GM12878 (cell line): Measurements from ENCODE around the gene PTGER4. TPM values are rescaled to one million over a fixed set of nuclear protein-coding genes. Genes with fewer than 3 reads are reported as not detected.
"Not testable (repeated sequence)": the region's sequence is repeated elsewhere in the genome, so short reads cannot be mapped to it uniquely, and the experiment has no call there.

Source experiments
- ATAC-seq: fragments of 200-7000 bp; cut with Tn5 transposase; 3 replicates; pipeline ENCODE4 v1.9.1; 2020; ENCODE audit warnings: mild to moderate bottlenecking, moderate library complexity
- BruUV-seq: library from RNA; stranded (reverse); fragments of 400-500 nt; replicated peaks from 2 replicates; lab custom pipeline; 2021; lab: Mats Ljungman, UMichigan
- CTCF ChIA-PET: fragments of 300-600 bp; sonication (Branson Sonifier 250); formaldehyde crosslinking; extraction: SDS; loops from one replicate; lab custom pipeline; 2021; ENCODE audit warnings: inconsistent platforms; lab: Yijun Ruan, JAX
- POLR2A ChIA-PET: fragments of 350-600 bp; formaldehyde crosslinking; extraction: SDS; loops from one replicate; lab custom pipeline; 2021; ENCODE audit warnings: inconsistent platforms; lab: Charles Lee
- RAD21 ChIA-PET: fragments of 300-600 bp; sonication (Branson Sonifier 250); formaldehyde crosslinking; loops from one replicate; lab custom pipeline; 2023; ENCODE audit warnings: antibody characterized with exemption; ENCODE audit not compliant: unreplicated experiment; lab: Charles Lee
- SMC1A ChIA-PET: fragments of 300-600 bp; sonication (Branson Sonifier 250); formaldehyde crosslinking; loops from one replicate; lab custom pipeline; 2023; ENCODE audit not compliant: unreplicated experiment, uncharacterized antibody; lab: Charles Lee
- DNase-seq: peaks from one replicate; pipeline ENCODE4 v3.0.0-alpha.2; 2011; ENCODE audit warnings: low read depth, low spot score
- FAIRE-seq: peaks from 3 replicates; lab custom pipeline; 2011; peaks lifted over from hg19 to GRCh38; lab: Jason Lieb, UNC
- H2AFZ ChIP-seq: 2 replicates; pipeline ENCODE4 v1.6.0; 2011; ENCODE audit warnings: low read depth, low read length, control low read depth; ENCODE audit not compliant: control insufficient read depth
- H3K27ac ChIP-seq: 2 replicates; pipeline ENCODE4 v1.5.1; 2011; ENCODE audit warnings: control low read depth; ENCODE audit not compliant: control insufficient read depth, insufficient read depth
- H3K27me3 ChIP-seq, 2 experiments: replicated peaks in 1 of 2; 2 replicates each; pipeline versions ENCODE4 v1.6.0 to v1.6.1; 2011; ENCODE audit warnings: low read length in 1 of 2; ENCODE audit not compliant: control insufficient read depth in 2 of 2, insufficient read depth in 2 of 2
- H3K36me3 ChIP-seq, 2 experiments: 2 replicates each; pipeline ENCODE4 v1.5.1; 2011; ENCODE audit warnings: low read length in 1 of 2; ENCODE audit not compliant: control insufficient read depth in 2 of 2, insufficient read depth in 2 of 2
- H3K4me1 ChIP-seq: 2 replicates; pipeline ENCODE4 v1.6.1; 2011; ENCODE audit warnings: mild to moderate bottlenecking, low read length, moderate library complexity, mixed read lengths; ENCODE audit not compliant: control insufficient read depth, insufficient read depth
- H3K4me2 ChIP-seq: 2 replicates; pipeline ENCODE4 v1.6.0; 2011; ENCODE audit warnings: control low read depth; ENCODE audit not compliant: control insufficient read depth, insufficient read depth
- H3K4me3 ChIP-seq: fragments of 200-600 bp; sonication (generic); 2 replicates; pipeline ENCODE4 v1.5.1; 2016
- H3K79me2 ChIP-seq: 2 replicates; pipeline ENCODE4 v1.6.0; 2011; ENCODE audit warnings: low read length; ENCODE audit not compliant: control insufficient read depth, insufficient read depth
- H3K9ac ChIP-seq: 2 replicates; pipeline ENCODE4 v1.8.0; 2011; ENCODE audit warnings: low read length, control low read depth, mixed read lengths; ENCODE audit not compliant: control insufficient read depth, insufficient read depth
- H3K9me3 ChIP-seq: replicated peaks from 3 replicates; pipeline ENCODE4 v1.5.1; 2011; ENCODE audit warnings: mild to moderate bottlenecking, low read length; ENCODE audit not compliant: control insufficient read depth, insufficient read depth
- H4K20me1 ChIP-seq: 2 replicates; pipeline ENCODE4 v1.6.0; 2011; ENCODE audit not compliant: control insufficient read depth, insufficient read depth
- HCFC1 ChIP-seq: fragments of 150-350 bp; IDR thresholded peaks from 2 replicates; pipeline ENCODE4 v1.6.1; 2014; ENCODE audit warnings: low read length
- HDGF ChIP-seq: fragments of 450-650 bp; IDR thresholded peaks from 2 replicates; pipeline ENCODE4 v1.6.1; 2016; ENCODE audit warnings: antibody characterized with exemption
- STAT3 ChIP-seq: IDR thresholded peaks from 2 replicates; pipeline ENCODE4 v1.6.1; 2011; ENCODE audit warnings: low read depth, low read length, improper control_type of control experiment
- ZBED1 ChIP-seq: IDR thresholded peaks from 2 replicates; pipeline ENCODE4 v1.6.1; 2016; ENCODE audit warnings: borderline replicate concordance
- ZSCAN29 ChIP-seq: fragments of 450-650 bp; IDR thresholded peaks from 2 replicates; pipeline ENCODE4 v1.6.1; 2017; ENCODE audit warnings: mild to moderate bottlenecking, moderate library complexity
- WGBS: methylation state at CpG from one replicate; pipeline ENCODE4 v1.1.6; 2016; ENCODE audit warnings: low lambda C conversion rate; ENCODE audit not compliant: insufficient replicate concordance, insufficient coverage; ENCODE audit errors: missing lambda C conversion rate; 5-methylcytosine and 5-hydroxymethylcytosine counted together
- in situ Hi-C: fragments of 300-500 bp; cut with MboI; formaldehyde crosslinking; loops from 9 replicates; pipeline ENCODE4 v1.14.3; 2018; ENCODE audit warnings: mixed read lengths
- intact Hi-C: fragments of 100-400 bp; cut with micrococcal nuclease; formaldehyde crosslinking; loops from one replicate; pipeline ENCODE4 v1.14.2; 2022; ENCODE audit not compliant: unreplicated experiment
- polyA plus RNA-seq, 11 experiments: library from polyadenylated mRNA; depleted of rRNA in 4 of 11; unstranded in 6 of 11; stranded (reverse) in 5 of 11; fragments of >200 nt; fragmentation: Nextera tagmentation in 4 of 11; fragmentation: Illumina TruSeq in 1 of 11; extraction: Ambion mirVana in 4 of 11; extraction: Trizol in 1 of 11; gene quantifications; 1 replicate in 1 of 11; 2 replicates in 10 of 11; pipeline versions ENCODE4 v1.2.1 to v1.2.3, GENCODE V29; 2011 to 2016; ENCODE audit warnings: inconsistent platforms in 2 of 11, missing spikeins in 2 of 11, low read depth in 1 of 11
- total RNA-seq, 4 experiments: library from RNA; depleted of rRNA in 3 of 4; stranded (reverse); fragments of >200 nt in 3 of 4; fragmentation: Illumina TruSeq in 1 of 4; extraction: Trizol in 1 of 4; gene quantifications; 2 replicates each; pipeline versions ENCODE4 v1.2.1 to v1.2.3, GENCODE V29; 2013 to 2021
- TF ChIP-seq, protein P1 (sequence below): fragments of 150-350 bp; IDR thresholded peaks from 2 replicates; pipeline ENCODE4 v1.6.1; 2016; ENCODE audit warnings: low read depth, low read length
- TF ChIP-seq, protein P2 (sequence below): IDR thresholded peaks from 2 replicates; pipeline ENCODE4 v1.6.1; 2012; ENCODE audit warnings: improper control_type of control experiment, low read depth, low read length; ENCODE audit not compliant: insufficient replicate concordance

Gene PTGER4
- total and polyA plus RNA-seq, 10 of the 15 experiments (the other 5 are each of a cell fraction or from before 2014, with no cell fraction given) = 0.15 to 3.7 (median 0.62) TPM

DNA sequence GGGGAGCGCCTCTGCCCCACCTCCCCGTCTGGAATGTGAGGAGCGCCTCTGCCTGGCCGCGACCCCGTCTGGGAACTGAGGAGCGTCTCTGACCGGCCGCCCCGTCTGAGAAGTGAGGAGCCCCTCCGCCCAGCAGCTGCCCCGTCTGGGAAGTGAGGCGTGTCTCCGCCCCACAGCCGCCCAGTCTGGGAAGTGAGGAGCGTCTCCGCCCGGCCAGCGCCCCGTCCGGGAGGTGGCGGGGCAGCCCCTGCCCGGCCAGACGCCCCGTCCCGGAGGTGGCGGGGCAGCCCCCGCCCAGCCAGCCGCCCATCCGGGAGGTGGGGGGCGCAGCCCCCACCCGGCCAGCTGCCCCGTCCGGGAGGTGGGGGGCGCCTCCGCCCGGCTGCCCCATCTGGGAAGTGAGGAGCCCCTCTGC is 42.8 kb downstream of the PTGER4 start:
- H3K4me1 ChIP-seq, H3K36me3 ChIP-seq, SMC1A ChIA-PET, CTCF ChIA-PET, H3K27ac ChIP-seq, BruUV-seq, H4K20me1 ChIP-seq, POLR2A ChIA-PET, H3K4me2 ChIP-seq, H3K79me2 ChIP-seq, H3K27me3 ChIP-seq, ATAC-seq, H3K9me3 ChIP-seq, DNase-seq, H3K4me3 ChIP-seq, RAD21 ChIA-PET, FAIRE-seq, intact Hi-C loops, H2AFZ ChIP-seq, H3K9ac ChIP-seq, in situ Hi-C loops: not testable (repeated sequence)
- WGBS = 96% methylated on average over 19 of the region's 37 CpGs

DNA sequence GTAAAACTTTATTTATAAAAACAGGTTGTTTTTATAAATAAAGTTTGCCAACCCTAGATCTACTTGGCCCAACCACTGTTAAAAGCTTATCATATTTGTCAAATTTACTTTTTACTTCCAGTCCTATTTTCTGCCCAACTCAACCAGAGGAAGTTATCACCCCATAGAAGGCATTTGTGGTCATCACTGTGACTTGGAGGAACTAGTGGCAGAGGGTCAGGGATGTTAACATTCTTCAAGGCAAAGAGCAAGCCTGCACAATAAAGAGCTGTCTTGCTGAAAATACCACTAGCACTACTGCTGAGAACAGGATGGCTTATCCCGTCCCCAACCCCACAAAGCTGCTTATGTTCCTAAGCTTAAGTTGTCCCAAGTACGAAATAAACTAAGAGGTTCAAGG is 53.7 kb downstream of the PTGER4 start:
- ChIA-PET RAD21 (interaction anchor here (0.7 kb wide), 1 partner anchor 784 kb away, joined by 3 read pairs; no protein-coding TSS in a partner anchor), POLR2A (no interaction called here), CTCF (interaction anchor here (1.0 to 3.1 kb wide), 4 partner anchors 14 to 1159 kb away, joined by 3 to 10 read pairs (median 4); no protein-coding TSS in a partner anchor), SMC1A (interaction anchor here (0.9 to 1.1 kb wide), 2 partner anchors 9 to 784 kb away, joined by 3 read pairs; no protein-coding TSS in a partner anchor)
- Histone ChIP-seq H3K27me3 (no peaks in the 10 kb centered on the region), H2AFZ (no peak overlapping the region), H3K4me3 (no peak overlapping the region), H3K27ac (no peak overlapping the region), H3K79me2 (no peaks in the 10 kb centered on the region), H3K36me3 (no peaks in the 10 kb centered on the region), H3K9me3 (no peaks in the 10 kb centered on the region), H3K4me2 (no peak overlapping the region), H3K4me1 (no peaks in the 10 kb centered on the region), H3K9ac (no peak overlapping the region), H4K20me1 (no peaks in the 10 kb centered on the region)
- ATAC-seq = no peak
- intact Hi-C loops (no loop called here), in situ Hi-C loops (no loop called here)
- no TSS peak for BruUV-seq
- no peak for DNase-seq
- WGBS = 55% methylated on average over 2 of the region's 2 CpGs
- FAIRE-seq = no peak
- TF ChIP-seq, protein P1, sequence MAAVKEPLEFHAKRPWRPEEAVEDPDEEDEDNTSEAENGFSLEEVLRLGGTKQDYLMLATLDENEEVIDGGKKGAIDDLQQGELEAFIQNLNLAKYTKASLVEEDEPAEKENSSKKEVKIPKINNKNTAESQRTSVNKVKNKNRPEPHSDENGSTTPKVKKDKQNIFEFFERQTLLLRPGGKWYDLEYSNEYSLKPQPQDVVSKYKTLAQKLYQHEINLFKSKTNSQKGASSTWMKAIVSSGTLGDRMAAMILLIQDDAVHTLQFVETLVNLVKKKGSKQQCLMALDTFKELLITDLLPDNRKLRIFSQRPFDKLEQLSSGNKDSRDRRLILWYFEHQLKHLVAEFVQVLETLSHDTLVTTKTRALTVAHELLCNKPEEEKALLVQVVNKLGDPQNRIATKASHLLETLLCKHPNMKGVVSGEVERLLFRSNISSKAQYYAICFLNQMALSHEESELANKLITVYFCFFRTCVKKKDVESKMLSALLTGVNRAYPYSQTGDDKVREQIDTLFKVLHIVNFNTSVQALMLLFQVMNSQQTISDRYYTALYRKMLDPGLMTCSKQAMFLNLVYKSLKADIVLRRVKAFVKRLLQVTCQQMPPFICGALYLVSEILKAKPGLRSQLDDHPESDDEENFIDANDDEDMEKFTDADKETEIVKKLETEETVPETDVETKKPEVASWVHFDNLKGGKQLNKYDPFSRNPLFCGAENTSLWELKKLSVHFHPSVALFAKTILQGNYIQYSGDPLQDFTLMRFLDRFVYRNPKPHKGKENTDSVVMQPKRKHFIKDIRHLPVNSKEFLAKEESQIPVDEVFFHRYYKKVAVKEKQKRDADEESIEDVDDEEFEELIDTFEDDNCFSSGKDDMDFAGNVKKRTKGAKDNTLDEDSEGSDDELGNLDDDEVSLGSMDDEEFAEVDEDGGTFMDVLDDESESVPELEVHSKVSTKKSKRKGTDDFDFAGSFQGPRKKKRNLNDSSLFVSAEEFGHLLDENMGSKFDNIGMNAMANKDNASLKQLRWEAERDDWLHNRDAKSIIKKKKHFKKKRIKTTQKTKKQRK = no peak
- TF ChIP-seq HCFC1 = no peak
- TF ChIP-seq HDGF = no peak
- TF ChIP-seq ZBED1 = no peak
- no peak for TF ChIP-seq STAT3
- no peak for TF ChIP-seq ZSCAN29
- TF ChIP-seq, protein P2, sequence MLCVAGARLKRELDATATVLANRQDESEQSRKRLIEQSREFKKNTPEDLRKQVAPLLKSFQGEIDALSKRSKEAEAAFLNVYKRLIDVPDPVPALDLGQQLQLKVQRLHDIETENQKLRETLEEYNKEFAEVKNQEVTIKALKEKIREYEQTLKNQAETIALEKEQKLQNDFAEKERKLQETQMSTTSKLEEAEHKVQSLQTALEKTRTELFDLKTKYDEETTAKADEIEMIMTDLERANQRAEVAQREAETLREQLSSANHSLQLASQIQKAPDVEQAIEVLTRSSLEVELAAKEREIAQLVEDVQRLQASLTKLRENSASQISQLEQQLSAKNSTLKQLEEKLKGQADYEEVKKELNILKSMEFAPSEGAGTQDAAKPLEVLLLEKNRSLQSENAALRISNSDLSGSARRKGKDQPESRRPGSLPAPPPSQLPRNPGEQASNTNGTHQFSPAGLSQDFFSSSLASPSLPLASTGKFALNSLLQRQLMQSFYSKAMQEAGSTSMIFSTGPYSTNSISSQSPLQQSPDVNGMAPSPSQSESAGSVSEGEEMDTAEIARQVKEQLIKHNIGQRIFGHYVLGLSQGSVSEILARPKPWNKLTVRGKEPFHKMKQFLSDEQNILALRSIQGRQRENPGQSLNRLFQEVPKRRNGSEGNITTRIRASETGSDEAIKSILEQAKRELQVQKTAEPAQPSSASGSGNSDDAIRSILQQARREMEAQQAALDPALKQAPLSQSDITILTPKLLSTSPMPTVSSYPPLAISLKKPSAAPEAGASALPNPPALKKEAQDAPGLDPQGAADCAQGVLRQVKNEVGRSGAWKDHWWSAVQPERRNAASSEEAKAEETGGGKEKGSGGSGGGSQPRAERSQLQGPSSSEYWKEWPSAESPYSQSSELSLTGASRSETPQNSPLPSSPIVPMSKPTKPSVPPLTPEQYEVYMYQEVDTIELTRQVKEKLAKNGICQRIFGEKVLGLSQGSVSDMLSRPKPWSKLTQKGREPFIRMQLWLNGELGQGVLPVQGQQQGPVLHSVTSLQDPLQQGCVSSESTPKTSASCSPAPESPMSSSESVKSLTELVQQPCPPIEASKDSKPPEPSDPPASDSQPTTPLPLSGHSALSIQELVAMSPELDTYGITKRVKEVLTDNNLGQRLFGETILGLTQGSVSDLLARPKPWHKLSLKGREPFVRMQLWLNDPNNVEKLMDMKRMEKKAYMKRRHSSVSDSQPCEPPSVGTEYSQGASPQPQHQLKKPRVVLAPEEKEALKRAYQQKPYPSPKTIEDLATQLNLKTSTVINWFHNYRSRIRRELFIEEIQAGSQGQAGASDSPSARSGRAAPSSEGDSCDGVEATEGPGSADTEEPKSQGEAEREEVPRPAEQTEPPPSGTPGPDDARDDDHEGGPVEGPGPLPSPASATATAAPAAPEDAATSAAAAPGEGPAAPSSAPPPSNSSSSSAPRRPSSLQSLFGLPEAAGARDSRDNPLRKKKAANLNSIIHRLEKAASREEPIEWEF = no peak
